HG03025 (cell line): Measurements from ENCODE around the gene RBPJ.

Source experiments
- ATAC-seq: cut with Tn5 transposase; IDR thresholded peaks from one replicate; pipeline ENCODE4 v1.9.1; 2021; ENCODE audit warnings: mild to moderate bottlenecking, moderate library complexity; ENCODE audit not compliant: unreplicated experiment, low FRiP score

Gene RBPJ

DNA sequence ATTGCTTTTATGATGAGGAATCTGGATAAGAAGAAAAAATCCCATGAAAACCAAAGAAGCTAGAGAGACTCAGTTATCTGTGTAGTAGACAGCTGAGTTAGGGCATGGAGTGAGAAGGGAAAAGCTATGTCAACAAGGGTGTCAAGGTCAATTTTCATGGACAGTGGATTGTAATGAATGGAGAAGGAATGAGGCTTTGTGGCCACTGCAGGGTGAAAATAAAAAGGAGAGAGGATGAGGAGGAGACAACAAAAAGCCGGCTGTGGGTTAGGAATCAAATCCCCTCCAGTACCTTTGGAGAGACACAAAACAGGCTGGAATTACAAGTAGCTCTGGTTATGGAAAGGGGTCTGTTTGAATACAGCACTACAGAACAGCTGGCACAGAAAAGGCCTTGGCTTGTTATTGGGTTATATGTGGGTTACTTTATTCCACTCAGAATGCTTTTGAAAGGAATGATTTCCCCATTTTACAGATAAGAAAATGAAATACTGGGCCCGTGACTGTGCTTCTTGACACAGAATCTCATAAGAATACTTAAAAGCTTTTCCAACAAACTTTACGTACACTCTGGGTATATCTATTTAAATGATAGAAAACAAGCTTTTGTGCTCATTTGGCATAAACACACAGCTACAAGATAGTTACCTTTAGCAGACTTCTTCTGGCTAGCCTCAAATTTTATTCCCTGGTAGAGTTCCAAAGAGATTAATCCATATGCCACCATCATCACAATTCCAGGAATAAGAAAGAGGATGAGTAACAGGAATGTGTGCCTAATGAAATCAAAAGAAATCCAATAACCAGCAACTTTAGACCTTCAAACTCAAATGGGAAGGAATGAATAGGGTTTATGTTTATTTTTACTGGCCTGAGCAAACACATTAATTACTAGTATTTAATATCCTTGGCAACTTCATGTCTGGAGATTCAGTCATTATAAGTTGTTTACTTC lies 162.0 kb downstream of the RBPJ start:
- no peak for ATAC-seq

DNA sequence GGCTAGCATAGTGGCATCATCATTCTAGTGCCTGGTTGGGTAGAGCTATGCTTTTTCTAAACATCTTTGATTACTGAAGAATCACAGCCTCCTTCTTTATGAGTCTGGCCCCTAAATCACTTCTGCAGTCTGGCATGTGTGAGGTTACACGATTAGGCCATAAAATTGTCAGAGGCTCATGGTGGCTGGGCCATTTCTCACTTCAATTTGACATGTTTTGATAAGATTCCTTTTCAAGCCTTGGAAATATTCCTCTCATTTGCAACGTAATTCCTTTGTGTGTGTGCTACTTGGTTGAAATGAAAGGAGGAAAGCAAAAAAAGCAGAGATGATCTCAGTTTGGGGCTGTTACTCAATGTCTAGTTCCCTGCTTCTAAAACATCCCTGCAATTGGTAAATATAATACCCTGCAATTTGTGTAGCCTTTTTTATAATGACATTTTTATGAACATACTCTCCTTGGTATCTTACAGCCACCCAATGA lies 163.3 kb downstream of the RBPJ start:
- no peak for ATAC-seq

DNA sequence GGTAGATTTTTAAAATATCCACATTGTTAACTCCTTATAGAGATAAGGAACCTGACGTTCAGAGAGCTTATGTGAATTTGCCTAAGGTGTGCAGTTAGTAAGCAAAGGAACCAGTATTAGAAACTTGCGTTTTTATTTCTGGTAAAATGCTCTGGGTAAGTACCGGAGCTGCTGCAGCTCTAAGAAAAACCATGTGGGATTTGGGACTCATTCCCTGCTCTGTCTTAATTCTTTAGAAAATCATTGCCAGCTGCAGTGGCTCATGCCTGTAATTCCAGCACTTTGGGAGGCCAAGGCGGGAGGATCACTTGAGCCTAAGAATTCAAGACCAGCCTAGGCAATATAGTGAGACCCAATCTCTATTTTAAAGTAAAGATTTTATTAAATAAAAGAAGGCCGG lies 163.7 kb downstream of the RBPJ start:
- ATAC-seq = no peak
